ENCODE results near the gene IL17C. TPM values are rescaled to one million over a fixed set of nuclear protein-coding genes. Genes with fewer than 3 reads are reported as not detected.

IL17C gene
- total and polyA plus RNA-seq, 8 donors = 0.87 to 1.2 TPM; not detected in 6

DNA sequence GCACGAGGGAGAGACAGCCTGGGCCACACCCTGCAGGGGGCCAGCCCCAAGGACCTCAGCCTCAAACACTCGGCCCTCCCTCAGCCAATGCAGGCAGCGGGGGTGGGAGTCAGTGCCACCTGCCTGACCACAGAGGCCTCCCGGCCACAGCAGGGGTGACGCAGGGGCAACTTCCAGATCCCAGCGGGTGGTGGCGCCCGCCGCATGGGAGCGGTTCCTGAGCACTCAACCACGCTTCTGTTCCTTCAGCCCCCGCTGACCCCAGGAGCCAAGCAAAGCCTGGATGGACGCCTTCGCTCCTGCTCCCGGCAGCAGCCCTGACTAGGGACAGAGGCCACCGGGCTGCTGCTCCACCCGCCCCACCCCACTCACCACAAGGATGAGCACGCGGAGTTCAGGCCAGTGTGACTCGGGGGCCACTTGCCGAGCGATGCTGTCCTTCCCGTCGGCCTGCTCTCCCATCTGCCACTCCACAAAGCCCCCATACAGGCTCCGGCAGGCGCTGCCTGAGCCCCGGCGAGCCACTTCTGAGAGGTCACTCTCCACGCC is 17.4 kb downstream of the IL17C start:
- DNase-seq = no peak
- no peak overlapping the region for H3K27ac ChIP-seq
- H3K9me3 ChIP-seq = no peaks in the 10 kb centered on the region
- H3K4me3 ChIP-seq = no peak overlapping the region
- peaks cover 11 to 19% (median 13%) of the 10 kb centered on the region in 4 donors for H3K4me1 ChIP-seq
- H3K27me3 ChIP-seq = no peaks in the 10 kb centered on the region
- WGBS, 5 donors = 91 to 96% (median 93%) methylated on average over 11 to 29 of the region's 29 CpGs
- intact Hi-C loops (cut with DNase I; ENCODE audit: low total_unique reads) = no loop called here
- H3K36me3 ChIP-seq = peaks cover 8 to 65% (median 57%) of the 10 kb centered on the region in 4 donors
- TF ChIP-seq POLR2A (IDR thresholded peaks at IDR 0.05) (no peak), EP300 (IDR thresholded peaks at IDR 0.05) (no peak), POLR2AphosphoS5 (IDR thresholded peaks at IDR 0.05) (no peak), CTCF (IDR thresholded peaks at IDR 0.05) (no peak)

- Histone ChIP-seq H3K4me3 (no peak overlapping the region), H3K9me3 (no peaks in the 10 kb centered on the region), H3K27me3 (no peaks in the 10 kb centered on the region), H3K27ac (no peak overlapping the region), H3K36me3 (peaks cover 8 to 65% (median 57%) of the 10 kb centered on the region in 4 donors), H3K4me1 (peaks cover 7 to 19% (median 9%) of the 10 kb centered on the region in 4 donors)
- no peak for TF ChIP-seq CTCF (IDR thresholded peaks at IDR 0.05)
- no peak for TF ChIP-seq POLR2AphosphoS5 (IDR thresholded peaks at IDR 0.05)
- no peak for TF ChIP-seq EP300 (IDR thresholded peaks at IDR 0.05)
- no peak for TF ChIP-seq POLR2A (IDR thresholded peaks at IDR 0.05)
- intact Hi-C loops (cut with DNase I; ENCODE audit: low total_unique reads) = no loop called here
- WGBS, 5 donors = 78 to 91% (median 87%) methylated on average over 17 to 25 of the region's 25 CpGs
- DNase-seq = no peak
Measured at GRCh38 chr16:88656291-88656980, 18.1 kb downstream of the IL17C start.

GRCh38 chr16:88657371-88657770 is 19.0 kb downstream of the IL17C start:
- 88 to 93% (median 91%) methylated on average over 8 to 19 of the region's 19 CpGs for WGBS, 5 donors
- H3K27ac ChIP-seq = no peak overlapping the region
- DNase-seq = no peak
- H3K36me3 ChIP-seq = peaks cover 8 to 62% (median 56%) of the 10 kb centered on the region in 4 donors
- H3K27me3 ChIP-seq = no peaks in the 10 kb centered on the region
- H3K9me3 ChIP-seq = no peaks in the 10 kb centered on the region
- no peak overlapping the region for H3K4me3 ChIP-seq
- peaks cover 6 to 22% (median 10%) of the 10 kb centered on the region in 4 donors for H3K4me1 ChIP-seq
- intact Hi-C loops (cut with DNase I; ENCODE audit: low total_unique reads) = no loop called here
- TF ChIP-seq POLR2AphosphoS5 (IDR thresholded peaks at IDR 0.05) (no peak), POLR2A (IDR thresholded peaks at IDR 0.05) (no peak), EP300 (IDR thresholded peaks at IDR 0.05) (no peak), CTCF (IDR thresholded peaks at IDR 0.05) (no peak)

- H3K27me3 ChIP-seq = no peaks in the 10 kb centered on the region
- H3K4me3 ChIP-seq = no peak overlapping the region
- no peak overlapping the region for H3K27ac ChIP-seq
- intact Hi-C loops (cut with DNase I; ENCODE audit: low total_unique reads) = no loop called here
- DNase-seq = no peak
- 88 to 94% (median 91%) methylated on average over 11 to 15 of the region's 15 CpGs for WGBS, 5 donors
- TF ChIP-seq CTCF (IDR thresholded peaks at IDR 0.05) (no peak), POLR2A (IDR thresholded peaks at IDR 0.05) (no peak), EP300 (IDR thresholded peaks at IDR 0.05) (no peak), POLR2AphosphoS5 (IDR thresholded peaks at IDR 0.05) (no peak)
- H3K4me1 ChIP-seq = peaks cover 7 to 27% (median 16%) of the 10 kb centered on the region in 4 donors
- H3K9me3 ChIP-seq = no peaks in the 10 kb centered on the region
- H3K36me3 ChIP-seq = peaks cover 8 to 49% (median 46%) of the 10 kb centered on the region in 4 donors
Measured at GRCh38 chr16:88658714-88659113, 20.3 kb downstream of the IL17C start.
